ENCODE measurements around the gene IGSF23. TPM values are rescaled to one million over a fixed set of nuclear protein-coding genes. Genes with fewer than 3 reads are reported as not detected.
"Not testable (repeated sequence)": the region's sequence is repeated elsewhere in the genome, so short reads cannot be mapped to it uniquely, and the experiment has no call there.

The IGSF23 gene
- total RNA-seq, 1 donor from 2014 or later, result not detected

DNA sequence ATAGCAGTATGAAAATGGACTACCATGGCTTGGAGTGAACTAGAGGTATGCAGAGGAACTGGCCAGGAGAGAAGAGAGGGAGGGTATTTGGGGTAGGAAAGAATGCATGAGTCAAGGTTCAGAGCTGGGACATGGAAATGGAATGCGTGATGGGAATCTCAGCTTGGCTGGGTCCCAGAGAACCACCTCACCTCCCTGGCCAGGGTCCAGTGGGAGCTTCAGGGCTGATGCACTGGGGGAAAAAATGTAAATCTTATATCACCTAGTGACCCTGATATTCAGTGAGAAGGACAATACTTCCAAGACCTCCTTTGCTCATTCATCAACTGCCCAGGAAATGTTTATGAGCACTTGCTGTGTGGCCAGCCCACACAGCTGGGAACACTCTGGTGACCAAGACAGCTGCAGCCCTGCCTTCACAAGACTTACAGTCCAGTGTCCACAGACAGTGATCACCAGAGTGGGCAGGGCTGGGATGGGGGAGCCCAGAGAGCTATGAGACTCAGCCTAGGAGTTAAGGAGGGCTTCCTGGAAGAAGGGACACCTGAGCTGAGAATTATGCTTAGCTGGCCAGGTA, 12.8 kb downstream of the IGSF23 start:
- DNase-seq (ENCODE audit: low spot score), result no peak
- no peak overlapping the region for H3K4me3 Mint-ChIP-seq (ENCODE audit: unreplicated experiment)
- no peaks in the 10 kb centered on the region for H3K9me3 Mint-ChIP-seq (ENCODE audit: unreplicated experiment)
- H3K27ac Mint-ChIP-seq (ENCODE audit: unreplicated experiment), result no peak overlapping the region
- peaks cover 10% of the 10 kb centered on the region for H3K27me3 Mint-ChIP-seq (ENCODE audit: unreplicated experiment)
- peaks cover 3% of the 10 kb centered on the region for H3K4me1 Mint-ChIP-seq (ENCODE audit: unreplicated experiment)
- peaks cover 6% of the 10 kb centered on the region for H3K36me3 Mint-ChIP-seq (ENCODE audit: low read depth, unreplicated experiment)
- no peak for TF ChIP-seq CTCF (IDR thresholded peaks at IDR 0.05; ENCODE audit: unreplicated experiment)

GRCh38 chr19:44627631-44628030, 14.3 kb downstream of the IGSF23 start:
- H3K27ac Mint-ChIP-seq (ENCODE audit: unreplicated experiment), result no peak overlapping the region
- H3K4me1 Mint-ChIP-seq (ENCODE audit: unreplicated experiment), result peaks cover 3% of the 10 kb centered on the region
- H3K36me3 Mint-ChIP-seq (ENCODE audit: low read depth, unreplicated experiment), result peaks cover 6% of the 10 kb centered on the region
- H3K4me3 Mint-ChIP-seq (ENCODE audit: unreplicated experiment), result no peak overlapping the region
- H3K27me3 Mint-ChIP-seq (ENCODE audit: unreplicated experiment), result peaks cover 10% of the 10 kb centered on the region
- no peak for TF ChIP-seq CTCF (IDR thresholded peaks at IDR 0.05; ENCODE audit: unreplicated experiment)
- DNase-seq (ENCODE audit: low spot score), result no peak
- H3K9me3 Mint-ChIP-seq (ENCODE audit: unreplicated experiment), result no peaks in the 10 kb centered on the region

DNA sequence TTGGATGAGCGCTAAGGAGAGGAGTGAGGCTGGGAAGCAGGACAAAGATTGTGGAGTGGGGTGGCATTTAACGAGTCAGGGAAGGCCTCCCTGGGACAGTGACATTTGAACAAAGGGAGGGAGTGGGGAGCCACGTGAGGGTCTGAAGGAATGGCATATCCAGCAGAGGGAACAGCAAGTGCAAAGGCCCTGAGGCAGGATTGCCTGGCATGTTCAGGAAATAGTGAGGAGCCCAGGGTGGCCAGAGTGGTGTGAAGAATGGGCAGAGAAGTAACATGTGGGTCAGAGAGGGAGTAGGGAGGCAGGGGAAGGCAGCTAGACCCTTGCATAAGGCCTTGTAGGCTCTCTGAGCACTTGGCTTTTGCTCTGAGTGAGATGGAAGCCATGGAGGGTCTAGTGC, 15.4 kb downstream of the IGSF23 start:
- H3K4me3 Mint-ChIP-seq (ENCODE audit: unreplicated experiment), result peak overlapping the region; percentile 72
- no peak for TF ChIP-seq CTCF (IDR thresholded peaks at IDR 0.05; ENCODE audit: unreplicated experiment)
- H3K36me3 Mint-ChIP-seq (ENCODE audit: low read depth, unreplicated experiment), result peaks cover 6% of the 10 kb centered on the region
- H3K9me3 Mint-ChIP-seq (ENCODE audit: unreplicated experiment), result no peaks in the 10 kb centered on the region
- H3K4me1 Mint-ChIP-seq (ENCODE audit: unreplicated experiment), result no peaks in the 10 kb centered on the region
- peaks cover 10% of the 10 kb centered on the region for H3K27me3 Mint-ChIP-seq (ENCODE audit: unreplicated experiment)
- H3K27ac Mint-ChIP-seq (ENCODE audit: unreplicated experiment), result no peak overlapping the region
- DNase-seq (ENCODE audit: low spot score), result no peak

DNA sequence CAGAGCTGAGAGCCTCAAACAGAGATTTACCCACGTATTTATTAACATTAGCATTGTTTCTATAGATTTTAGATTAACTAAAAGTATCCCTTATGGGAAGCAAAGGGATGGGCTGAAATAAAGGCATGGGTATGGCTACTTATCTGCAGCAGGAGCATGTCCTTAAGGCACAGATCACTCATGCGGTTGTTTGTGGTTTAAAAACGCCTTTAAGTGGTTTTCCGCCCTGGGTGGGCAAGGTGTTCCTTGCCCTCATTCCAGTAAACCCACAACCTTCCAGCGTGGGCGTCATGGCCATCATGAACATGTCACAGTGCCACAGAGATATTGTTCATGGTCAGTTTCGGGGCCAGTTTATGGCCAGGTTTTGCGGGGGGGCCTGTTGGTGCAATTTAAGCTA, 18.2 kb downstream of the IGSF23 start:
- H3K27me3 Mint-ChIP-seq (ENCODE audit: unreplicated experiment); H3K4me3 Mint-ChIP-seq (ENCODE audit: unreplicated experiment); H3K27ac Mint-ChIP-seq (ENCODE audit: unreplicated experiment); DNase-seq (ENCODE audit: low spot score); H3K4me1 Mint-ChIP-seq (ENCODE audit: unreplicated experiment); H3K9me3 Mint-ChIP-seq (ENCODE audit: unreplicated experiment); H3K36me3 Mint-ChIP-seq (ENCODE audit: low read depth, unreplicated experiment): not testable (repeated sequence)

- not testable (repeated sequence) for H3K4me1 Mint-ChIP-seq (ENCODE audit: unreplicated experiment); H3K36me3 Mint-ChIP-seq (ENCODE audit: low read depth, unreplicated experiment); H3K9me3 Mint-ChIP-seq (ENCODE audit: unreplicated experiment); H3K27me3 Mint-ChIP-seq (ENCODE audit: unreplicated experiment); DNase-seq (ENCODE audit: low spot score); H3K4me3 Mint-ChIP-seq (ENCODE audit: unreplicated experiment); H3K27ac Mint-ChIP-seq (ENCODE audit: unreplicated experiment)
Observed at GRCh38 chr19:44634058-44634457, 20.7 kb downstream of the IGSF23 start.

DNA sequence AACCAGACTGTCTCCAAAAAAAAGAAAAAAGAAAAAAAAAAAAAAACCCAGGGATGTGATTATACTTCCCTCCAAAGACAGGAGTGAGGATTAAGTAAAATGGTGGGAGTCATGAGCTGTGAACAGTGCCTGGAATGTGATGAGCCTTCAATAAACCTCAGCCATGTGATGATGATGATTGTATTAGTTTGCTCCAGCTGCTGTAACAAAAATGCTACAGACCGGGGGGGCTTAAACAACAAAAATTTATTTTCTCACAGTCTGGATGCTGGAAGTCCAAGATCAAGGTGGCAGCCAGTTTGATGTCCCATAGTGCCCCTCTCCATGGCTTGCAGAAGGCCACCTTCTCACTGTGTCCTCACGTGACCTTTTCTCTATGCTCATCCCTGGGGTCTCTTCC, 21.4 kb downstream of the IGSF23 start:
- no peak overlapping the region for H3K4me3 Mint-ChIP-seq (ENCODE audit: unreplicated experiment)
- H3K27me3 Mint-ChIP-seq (ENCODE audit: unreplicated experiment), result peaks cover 1% of the 10 kb centered on the region

More for the DNA sequence above, 21.4 kb downstream of the IGSF23 start:
- Mint-ChIP-seq H3K4me1 (ENCODE audit: unreplicated experiment) (no peaks in the 10 kb centered on the region), H3K27ac (ENCODE audit: unreplicated experiment) (no peak overlapping the region), H3K36me3 (ENCODE audit: low read depth, unreplicated experiment) (no peaks in the 10 kb centered on the region), H3K9me3 (ENCODE audit: unreplicated experiment) (no peaks in the 10 kb centered on the region)
- no peak for TF ChIP-seq CTCF (IDR thresholded peaks at IDR 0.05; ENCODE audit: unreplicated experiment)
- DNase-seq (ENCODE audit: low spot score), result no peak

Measured in endothelial cell (in vitro differentiated cells).